ENCODE data around the gene DUSP10.

DUSP10 gene

GRCh38 chr1:221736714-221737113 lies 5.2 kb downstream of the DUSP10 start:
- in situ Hi-C loops (cut with MboI; ENCODE audit: low sequenced_read_pairs) = loop anchor here (25.0 kb wide), 1 partner anchor 849 kb away; the partner anchor contains the start of gene HLX

- in situ Hi-C loops (cut with MboI; ENCODE audit: low sequenced_read_pairs) = loop anchor here (25.0 kb wide), 1 partner anchor 849 kb away; the partner anchor contains the start of gene HLX
Measured at GRCh38 chr1:221735999-221736398, 5.9 kb downstream of the DUSP10 start.

- in situ Hi-C loops (cut with MboI; ENCODE audit: low sequenced_read_pairs) = loop anchor here (25.0 kb wide), 1 partner anchor 847 kb away; the partner anchor contains the start of gene HLX
Measured at GRCh38 chr1:221734187-221734586, 7.7 kb downstream of the DUSP10 start.

- in situ Hi-C loops (cut with MboI; ENCODE audit: low sequenced_read_pairs) = loop anchor here (25.0 kb wide), 1 partner anchor 845 kb away; the partner anchor contains the start of gene HLX
Measured at GRCh38 chr1:221732052-221732451, 9.8 kb downstream of the DUSP10 start.

GRCh38 chr1:221729771-221730330 lies 12.0 kb downstream of the DUSP10 start:
- in situ Hi-C loops (cut with MboI; ENCODE audit: low sequenced_read_pairs) = loop anchor here (25.0 kb wide), 1 partner anchor 843 kb away; the partner anchor contains the start of gene HLX

- in situ Hi-C loops (cut with MboI; ENCODE audit: low sequenced_read_pairs) = loop anchor here (25.0 kb wide), 1 partner anchor 841 kb away; the partner anchor contains the start of gene HLX
Measured at GRCh38 chr1:221728037-221728505, 13.8 kb downstream of the DUSP10 start.

- in situ Hi-C loops (cut with MboI; ENCODE audit: low sequenced_read_pairs) = loop anchor here (25.0 kb wide), 1 partner anchor 840 kb away; the partner anchor contains the start of gene HLX
Measured at GRCh38 chr1:221727146-221728036, 14.5 kb downstream of the DUSP10 start.

GRCh38 chr1:221725735-221726672 lies 15.9 kb downstream of the DUSP10 start:
- in situ Hi-C loops (cut with MboI; ENCODE audit: low sequenced_read_pairs) = loop anchor here (25.0 kb wide), 1 partner anchor 839 kb away; the partner anchor contains the start of gene HLX

GRCh38 chr1:221724931-221725605 lies 16.8 kb downstream of the DUSP10 start:
- in situ Hi-C loops (cut with MboI; ENCODE audit: low sequenced_read_pairs) = loop anchor here (25.0 kb wide), 1 partner anchor 838 kb away; the partner anchor contains the start of gene HLX

- in situ Hi-C loops (cut with MboI; ENCODE audit: low sequenced_read_pairs) = no loop called here
Measured at GRCh38 chr1:221723848-221724236, 18.0 kb downstream of the DUSP10 start.

- in situ Hi-C loops (cut with MboI; ENCODE audit: low sequenced_read_pairs) = no loop called here
Measured at GRCh38 chr1:221723018-221723847, 18.7 kb downstream of the DUSP10 start.

GRCh38 chr1:221722254-221723017 lies 19.5 kb downstream of the DUSP10 start:
- in situ Hi-C loops (cut with MboI; ENCODE audit: low sequenced_read_pairs) = no loop called here

- in situ Hi-C loops (cut with MboI; ENCODE audit: low sequenced_read_pairs) = no loop called here
Measured at GRCh38 chr1:221720545-221720944, 21.3 kb downstream of the DUSP10 start.

GRCh38 chr1:221719987-221720386 lies 21.9 kb downstream of the DUSP10 start:
- in situ Hi-C loops (cut with MboI; ENCODE audit: low sequenced_read_pairs) = no loop called here

GRCh38 chr1:221719278-221719597 lies 22.7 kb downstream of the DUSP10 start:
- in situ Hi-C loops (cut with MboI; ENCODE audit: low sequenced_read_pairs) = no loop called here

- in situ Hi-C loops (cut with MboI; ENCODE audit: low sequenced_read_pairs) = no loop called here
Measured at GRCh38 chr1:221718381-221719277, 23.3 kb downstream of the DUSP10 start.

GRCh38 chr1:221717485-221717853 lies 24.4 kb downstream of the DUSP10 start:
- in situ Hi-C loops (cut with MboI; ENCODE audit: low sequenced_read_pairs) = no loop called here
